NCI-H1417 treated with DMSO at 0.1 percent for 48 hours (cell line): ENCODE measurements around the gene SPECC1L.

Experiments
- DNase-seq: peaks from one replicate; lab custom pipeline; 2025; lab: John Stamatoyannopoulos, UW

Gene SPECC1L

DNA sequence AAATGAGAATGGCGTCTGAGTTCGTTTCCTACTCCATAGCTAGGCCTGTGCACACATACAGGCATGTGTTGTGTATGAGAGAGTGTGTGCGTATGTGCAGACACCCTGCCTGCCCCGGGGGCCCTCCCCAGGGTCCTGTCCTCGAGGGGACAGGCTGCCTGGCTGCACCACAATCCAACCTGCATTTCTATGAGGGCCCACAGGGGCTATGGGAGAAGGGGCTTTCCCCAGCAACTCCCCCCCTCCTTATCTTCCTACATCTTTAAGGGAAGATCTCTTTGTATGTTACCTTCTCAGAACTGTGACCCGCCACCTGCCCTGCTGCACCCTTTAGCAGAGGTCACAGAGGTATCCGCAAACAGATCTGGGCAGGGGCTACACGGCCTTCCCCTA is 171.7 kb downstream of the SPECC1L start:
- DNase-seq: no peak

DNA sequence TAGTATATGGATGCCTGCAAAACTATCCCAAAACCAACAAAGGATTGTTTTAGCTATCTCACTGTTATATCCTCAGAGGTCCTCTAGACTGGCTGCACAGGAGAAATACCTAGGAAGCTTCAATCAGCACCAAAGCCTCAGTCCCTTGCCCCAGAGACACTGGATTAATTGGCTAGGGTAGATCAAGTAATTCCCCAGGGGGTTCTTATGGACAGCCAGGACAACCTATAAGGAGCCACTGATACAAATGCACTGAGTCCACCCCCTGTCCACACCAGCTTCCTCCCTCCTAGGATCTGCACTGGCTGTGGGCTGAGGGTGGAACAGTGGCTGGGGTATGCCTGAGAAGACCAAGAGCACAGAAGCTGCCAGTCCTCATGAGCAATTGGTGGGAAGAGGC is 173.0 kb downstream of the SPECC1L start:
- DNase-seq: no peak

DNA sequence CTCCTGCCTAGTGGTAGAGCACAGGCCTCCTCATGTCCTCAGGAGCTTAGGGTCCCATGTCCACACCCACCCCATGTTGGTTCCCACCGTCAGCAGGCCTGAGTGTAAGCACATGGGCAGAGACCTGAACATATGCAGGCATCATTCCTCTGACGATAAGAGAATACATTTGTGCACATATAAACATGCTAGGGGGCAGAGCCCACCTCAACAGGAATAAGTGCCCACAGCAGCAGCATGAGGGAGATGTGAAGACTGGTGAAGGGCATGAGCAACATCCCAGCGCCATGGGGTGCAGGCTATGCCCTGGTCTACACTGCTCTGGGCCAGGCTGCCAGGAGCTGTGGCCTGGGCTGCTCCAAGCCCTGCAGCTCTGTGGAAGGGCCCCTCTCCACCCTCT is 173.6 kb downstream of the SPECC1L start:
- no peak for DNase-seq

DNA sequence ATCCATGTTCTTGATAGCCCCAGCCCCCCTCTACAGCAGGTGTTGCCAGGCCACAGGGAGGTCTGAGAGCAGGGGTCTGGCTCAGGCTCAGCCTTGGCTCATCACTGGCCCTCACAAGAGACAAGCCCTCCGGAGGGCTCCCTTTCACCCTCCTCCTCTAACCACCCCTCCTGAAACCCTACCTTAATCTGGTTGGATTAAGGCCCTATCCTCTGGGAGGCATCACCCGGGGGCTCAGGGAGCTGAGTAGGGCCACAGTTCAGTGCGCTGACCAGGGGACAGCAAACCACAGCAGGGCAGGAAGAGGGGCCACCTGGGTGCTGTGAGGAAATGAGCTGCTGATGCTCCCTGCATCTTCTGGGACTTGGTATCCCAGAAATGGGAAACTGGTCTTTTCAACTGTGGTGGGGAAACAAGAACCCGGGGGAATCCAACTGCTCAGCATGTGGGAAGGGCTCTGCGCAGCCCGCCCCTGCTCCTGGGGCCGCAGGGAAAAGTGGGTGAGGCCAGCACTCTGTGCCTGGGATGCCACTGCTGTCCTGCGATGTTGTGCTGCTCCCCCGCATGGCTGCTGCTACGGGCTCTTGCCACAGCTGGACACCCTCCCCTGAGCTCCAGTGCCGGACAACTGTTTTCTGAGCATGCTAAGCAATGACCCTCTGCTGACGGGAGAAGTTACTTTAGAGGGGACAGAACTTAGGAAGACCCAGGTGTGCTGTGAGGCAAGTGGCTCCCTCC is 174.3 kb downstream of the SPECC1L start:
- no peak for DNase-seq

DNA sequence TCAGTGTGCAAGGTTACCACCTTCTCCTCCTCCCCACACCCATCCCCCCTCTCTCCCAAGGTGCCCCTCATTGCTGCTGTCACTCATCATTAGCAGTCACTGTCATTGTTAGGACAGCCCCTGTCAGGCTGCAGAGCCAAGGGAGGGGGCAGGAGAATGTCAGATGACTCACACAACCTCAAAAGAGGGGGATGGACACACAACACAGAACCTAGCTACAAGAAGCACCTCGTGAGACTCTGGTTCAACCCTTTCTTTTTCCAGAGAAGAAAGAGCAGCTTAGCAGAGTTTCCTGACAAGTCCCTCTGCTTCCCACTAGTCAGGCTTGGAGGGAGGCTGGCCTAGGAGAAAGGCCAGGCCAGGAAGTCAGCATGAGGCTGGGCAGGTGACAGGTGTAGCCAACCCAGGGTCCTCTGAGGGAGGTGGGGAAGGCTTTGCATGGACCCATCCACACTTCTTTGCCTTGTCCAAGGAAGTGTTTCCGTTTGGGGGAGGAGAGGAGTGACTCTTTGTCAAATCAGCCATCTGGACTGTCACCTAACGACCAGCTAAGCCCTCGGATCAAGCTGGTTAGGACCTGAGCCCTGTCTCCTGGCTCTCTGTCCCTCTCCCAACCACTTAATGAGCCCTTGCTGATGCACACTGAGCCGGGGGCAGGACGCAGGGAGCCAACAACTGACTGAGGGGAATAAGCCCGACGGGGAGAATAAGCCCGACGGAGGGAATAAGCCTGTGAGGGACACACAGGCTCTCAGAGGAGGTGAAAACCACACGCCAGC is 175.0 kb downstream of the SPECC1L start:
- no peak for DNase-seq

DNA sequence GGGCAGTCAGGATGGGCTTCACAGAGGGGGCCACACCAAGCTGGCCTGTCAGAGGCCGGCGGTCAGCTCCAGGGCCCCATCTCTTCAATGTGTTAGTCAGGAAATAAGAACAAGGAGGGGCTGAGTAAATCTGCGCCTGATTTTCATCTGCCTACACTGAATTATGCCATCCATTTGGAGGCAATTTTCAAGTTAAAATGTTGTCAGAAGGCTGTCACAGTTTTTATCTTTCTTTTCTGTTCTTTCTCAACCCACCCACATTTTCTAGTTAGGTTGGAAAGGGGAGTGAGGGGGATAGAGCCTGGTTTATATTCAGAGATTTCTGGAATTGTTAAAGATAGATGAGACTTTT is 175.6 kb downstream of the SPECC1L start:
- DNase-seq: no peak

DNA sequence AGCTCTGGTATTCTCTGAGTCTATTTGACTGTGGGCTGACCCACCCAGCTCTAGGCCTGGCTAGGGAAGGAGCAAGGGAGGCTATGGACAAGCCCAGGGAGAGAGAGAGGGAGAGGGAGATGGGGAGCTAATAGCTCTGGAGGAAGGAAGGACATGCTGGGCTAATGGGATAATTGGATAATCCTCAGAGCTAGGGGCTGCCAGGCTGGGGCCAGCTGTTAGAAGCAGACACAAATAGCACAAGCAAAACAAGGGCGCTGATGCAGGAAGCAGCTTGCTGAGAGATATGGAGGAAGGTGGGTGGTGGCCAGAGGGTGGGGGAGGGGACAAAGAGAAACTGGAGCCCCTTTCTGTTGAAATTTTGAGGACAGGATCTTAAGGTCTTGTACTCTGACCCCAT is 180.0 kb downstream of the SPECC1L start:
- peak; percentile 55 for DNase-seq

DNA sequence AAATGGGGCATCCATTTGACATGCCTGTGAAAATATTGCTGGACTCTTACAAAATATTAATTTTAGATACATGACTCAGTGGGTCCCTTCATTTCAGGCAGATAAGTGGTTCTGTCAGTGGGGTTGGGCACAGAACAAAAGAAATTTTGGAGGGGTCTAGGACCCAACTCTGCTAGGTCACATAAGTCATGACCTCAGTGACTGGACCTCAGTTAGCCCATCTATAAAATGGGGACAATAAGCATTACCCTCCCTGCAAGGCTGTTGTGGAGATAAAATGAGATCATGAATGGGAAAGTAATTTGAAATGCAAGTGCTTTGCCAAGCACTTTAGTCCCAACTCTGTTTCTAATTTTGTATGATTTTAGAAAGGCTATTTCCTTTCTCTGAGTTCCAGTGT is 180.5 kb downstream of the SPECC1L start:
- no peak for DNase-seq

DNA sequence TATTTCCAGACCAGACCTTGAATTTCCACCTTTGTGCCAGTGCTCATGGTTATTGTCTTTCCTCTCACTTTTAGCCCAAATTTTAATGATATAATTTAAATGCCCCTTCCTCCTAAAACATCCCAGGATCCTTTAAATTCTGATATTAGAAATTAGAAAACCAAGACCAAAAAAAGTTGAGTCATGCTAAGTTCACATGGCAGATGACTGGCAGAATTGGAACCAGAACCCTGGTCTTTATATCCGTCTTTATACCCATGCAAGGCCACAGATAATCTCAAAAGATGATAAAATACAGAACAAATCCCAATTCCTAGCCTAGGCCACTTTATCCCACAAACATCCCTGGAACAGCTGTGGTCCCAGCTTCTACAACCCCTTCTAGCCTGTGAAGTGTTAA is 183.2 kb downstream of the SPECC1L start:
- DNase-seq: no peak

DNA sequence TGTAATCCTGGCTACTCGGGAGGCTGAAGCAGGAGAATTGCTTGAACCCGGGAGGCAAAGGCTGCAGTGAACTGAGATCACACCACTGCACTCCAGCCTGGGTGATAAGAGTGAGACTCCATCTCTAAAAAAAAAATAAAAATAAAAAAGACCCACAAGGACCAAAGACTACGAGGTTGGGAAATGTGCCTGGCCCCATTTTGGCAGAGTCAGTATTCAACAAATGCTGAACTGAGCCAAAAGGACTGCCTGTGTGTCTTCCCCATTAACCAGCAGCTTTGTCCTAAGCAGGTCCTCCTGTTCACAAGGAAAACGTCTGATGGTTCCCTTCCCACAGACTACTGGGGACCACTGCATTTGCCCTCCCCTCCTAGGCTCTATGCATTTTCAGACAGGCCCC is 184.4 kb downstream of the SPECC1L start:
- DNase-seq: no peak

DNA sequence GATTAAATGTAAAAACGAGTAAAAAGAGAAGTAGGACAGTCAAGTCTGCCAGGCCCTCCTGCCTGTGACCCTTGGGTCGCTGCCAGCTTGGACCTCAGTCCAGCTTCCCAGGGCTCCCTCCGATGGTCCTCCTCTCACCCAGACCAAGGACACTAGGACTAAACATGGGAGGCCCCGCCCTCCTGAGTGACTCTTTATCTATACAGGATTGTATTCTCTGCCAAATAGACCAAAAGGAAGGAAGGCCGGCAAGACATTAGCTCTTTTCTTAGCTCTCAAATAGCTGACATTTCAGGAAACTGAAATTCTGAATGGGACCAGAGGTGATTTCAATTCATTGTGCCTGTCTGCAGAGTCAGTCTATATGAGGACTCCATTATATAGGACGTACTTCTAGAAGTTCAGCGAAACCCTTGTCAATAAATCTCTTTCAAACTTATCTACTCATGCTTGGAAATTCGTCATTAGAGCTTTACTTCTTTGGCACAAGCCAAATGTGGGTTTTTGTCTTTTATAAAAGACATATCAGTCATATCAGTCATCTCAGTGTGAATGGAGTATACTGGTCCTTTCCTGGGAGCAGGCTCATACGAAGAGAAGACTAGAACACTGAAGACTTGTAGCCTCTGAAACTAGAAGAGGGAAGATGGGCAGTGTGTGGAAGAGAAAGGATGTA is 185.3 kb downstream of the SPECC1L start:
- DNase-seq: no peak

DNA sequence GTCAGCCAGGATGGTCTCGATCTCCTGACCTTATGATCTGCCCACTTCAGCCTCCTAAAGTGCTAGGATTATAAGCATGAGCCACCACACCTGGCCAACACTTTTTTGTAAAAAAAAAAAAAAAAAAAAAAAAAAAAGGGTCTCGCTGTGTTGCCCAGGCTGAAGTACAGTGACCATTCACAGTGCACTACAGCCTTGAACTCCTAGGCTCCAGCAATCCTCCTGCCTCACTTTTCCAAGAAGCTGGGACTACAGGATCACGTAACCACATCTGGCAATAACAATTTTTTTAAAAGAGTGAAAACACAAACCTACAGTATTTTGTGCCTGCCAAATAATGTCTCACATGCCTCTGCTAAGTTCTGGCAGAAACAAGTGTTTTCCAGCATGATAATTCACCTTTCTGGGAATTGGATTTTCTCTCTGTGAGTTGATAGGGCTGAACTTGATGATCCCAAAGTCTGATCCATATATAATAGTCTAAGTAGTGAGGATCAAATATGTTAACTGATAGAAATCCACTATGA is 187.3 kb downstream of the SPECC1L start:
- no peak for DNase-seq

DNA sequence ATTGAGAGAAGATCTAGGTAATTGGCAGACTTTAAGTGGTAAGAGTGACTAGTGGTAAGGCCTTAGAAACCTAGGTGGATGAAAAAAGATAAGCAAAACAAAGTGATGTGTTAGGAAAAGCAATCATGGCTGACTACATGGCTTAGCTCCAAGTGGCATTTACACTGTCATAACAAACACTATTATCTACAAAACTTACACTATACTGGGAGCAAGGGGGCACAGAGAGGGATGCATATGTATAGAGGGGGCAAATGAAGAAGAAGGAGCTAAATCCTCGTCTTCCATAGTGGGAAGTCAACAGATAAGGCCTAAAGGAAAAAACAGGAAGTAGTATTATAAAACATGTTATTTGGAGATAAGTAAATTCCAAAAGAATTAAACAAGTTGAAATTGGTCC is 189.3 kb downstream of the SPECC1L start:
- no peak for DNase-seq

DNA sequence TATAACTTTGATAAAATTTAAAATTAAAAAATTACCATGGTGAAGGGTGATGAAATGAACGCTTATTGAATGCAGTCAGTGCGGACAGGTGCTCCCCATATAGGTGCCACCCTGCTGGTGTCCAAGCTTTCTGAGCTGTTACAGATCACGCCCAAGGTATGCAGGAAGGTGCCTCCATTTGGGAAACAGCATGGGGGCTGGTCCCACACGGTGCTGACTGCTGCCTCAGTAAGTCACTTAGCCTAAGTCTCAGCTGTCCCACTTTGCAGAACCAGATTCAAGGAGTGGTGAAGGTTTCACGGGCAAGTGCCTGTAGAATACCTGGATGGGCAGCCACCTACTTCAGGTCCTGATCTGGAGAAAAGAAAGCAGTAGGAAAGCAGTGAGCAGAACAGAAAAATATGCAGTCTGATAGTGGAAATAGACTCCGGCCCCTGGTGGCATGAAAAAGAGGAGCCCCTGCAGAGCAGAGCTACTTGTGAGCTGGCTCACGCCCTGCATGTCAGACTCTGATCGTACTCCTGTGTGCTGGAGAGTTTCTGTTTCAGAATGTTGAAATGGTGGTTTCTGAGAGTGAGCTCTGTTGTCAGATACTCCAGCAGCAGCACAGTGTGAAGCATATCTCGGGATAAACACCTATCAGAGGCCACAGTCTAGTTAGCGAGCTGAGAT is 189.9 kb downstream of the SPECC1L start:
- no peak for DNase-seq

DNA sequence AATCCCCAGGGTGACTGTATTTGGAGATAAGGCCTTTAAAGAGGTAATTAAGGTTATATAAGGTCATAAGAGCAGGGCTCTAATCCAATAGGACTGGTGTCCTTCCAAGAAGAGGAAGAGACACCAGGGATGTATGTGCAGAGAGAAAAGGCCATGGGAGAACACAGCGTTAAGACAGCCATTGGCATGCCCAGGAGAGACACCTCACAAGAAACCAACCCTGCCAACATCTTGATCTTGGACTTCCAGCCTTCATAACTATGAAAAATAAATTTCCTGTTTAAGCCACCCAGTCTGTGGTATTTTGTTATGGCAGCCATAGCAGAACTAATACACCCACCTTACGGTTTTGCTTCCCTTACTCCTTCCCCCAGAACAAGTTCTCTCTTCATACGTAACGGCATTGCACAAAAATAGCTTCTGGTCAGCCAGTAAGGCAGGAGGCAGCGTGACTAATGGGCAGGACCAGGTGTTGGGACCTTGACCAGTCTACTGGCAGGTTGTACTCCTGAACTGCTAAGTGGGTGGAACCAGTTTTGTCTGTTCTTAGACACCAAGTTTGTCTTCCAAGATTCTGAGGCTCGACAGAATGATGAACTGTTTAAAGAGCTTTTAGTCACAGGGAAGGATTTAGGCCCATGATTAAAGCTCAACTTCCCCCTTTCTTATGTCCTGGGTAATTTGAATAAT is 192.6 kb downstream of the SPECC1L start:
- no peak for DNase-seq

DNA sequence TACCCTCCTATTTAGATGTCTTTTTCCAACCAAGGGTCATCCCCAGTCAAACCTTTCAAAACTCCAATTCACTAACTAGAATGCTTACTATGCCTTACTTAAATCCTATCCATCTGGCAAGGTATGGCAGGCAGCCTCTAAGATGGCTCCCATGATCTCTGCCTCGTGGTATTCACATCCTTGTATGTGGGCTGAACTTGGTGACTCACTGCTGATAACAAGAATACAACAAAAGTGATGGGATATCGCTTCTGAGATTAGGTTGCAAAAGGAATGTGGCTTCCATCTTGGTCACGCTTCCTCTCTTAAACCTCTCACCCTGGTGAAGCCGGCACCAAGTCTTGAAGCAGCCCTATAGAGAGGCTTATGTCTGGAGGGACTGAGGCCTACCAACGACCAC is 194.9 kb downstream of the SPECC1L start:
- DNase-seq: no peak

DNA sequence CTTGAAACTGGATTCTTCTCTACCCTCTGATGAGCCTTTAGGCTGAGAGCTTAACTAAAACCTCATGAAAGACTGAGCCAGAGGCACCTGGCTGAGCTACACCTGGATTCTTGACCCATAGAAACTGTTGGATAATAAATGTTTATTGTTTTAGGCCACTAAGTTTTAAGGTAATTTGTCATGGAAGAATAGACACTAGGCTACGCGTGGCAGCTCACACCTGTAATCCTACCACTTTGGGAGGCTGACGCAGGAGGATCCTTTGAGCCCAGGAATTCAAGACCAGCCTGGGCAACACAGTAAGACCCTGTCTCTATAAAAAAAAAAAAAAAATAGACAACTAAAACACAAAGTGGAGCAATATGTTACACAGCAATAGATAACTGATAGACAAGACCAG is 195.3 kb downstream of the SPECC1L start:
- no peak for DNase-seq

DNA sequence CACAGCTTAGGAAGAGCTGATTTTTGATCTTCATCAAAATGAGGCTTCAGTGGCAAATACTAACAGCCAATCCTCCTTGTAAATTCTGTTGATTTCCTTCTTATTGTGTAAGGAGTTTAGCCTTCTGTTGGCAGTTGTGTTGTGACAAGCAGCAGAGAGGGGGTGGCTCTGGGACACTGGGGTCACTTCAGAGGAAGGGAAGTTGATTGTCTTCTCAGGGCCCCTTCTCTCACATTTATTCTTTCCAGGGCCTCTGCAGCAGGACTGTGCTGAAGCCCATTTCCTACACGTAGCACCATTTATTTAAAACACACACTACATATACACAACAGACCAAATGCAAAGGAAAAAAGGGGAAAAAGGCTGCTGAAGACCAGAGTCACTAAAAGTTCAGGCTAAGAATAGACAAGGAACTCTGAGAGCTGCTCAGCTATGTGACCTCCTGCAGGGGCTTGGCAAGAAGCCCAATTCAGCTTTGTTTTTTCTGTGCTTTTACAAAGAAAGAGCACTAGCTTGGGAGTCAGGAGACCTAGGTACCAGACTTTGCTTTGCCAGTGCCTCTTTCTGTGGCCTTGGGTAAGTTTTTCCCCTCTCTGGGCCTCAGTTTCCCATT is 196.2 kb downstream of the SPECC1L start:
- DNase-seq: no peak

DNA sequence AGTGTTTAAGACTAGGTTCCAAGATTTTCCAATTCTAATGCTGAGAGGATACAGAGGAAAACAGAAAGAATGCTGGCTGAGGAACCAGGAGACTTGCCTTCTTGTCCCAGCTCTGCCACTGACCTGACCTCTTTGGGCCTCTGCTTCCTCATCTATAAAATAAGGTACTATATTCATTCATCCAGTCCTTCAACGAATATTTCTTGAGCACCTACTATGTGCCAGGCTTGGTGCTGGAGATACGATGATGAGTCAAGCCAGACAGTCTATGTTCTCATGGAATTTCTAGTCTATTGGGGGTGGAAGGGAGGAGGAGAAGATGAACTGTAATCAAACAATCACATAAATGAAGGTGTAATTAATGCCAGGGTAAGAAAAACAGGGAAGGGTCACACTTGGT is 196.7 kb downstream of the SPECC1L start:
- DNase-seq: no peak
